Measurements from ENCODE around the gene WDR81. TPM values are rescaled to one million over a fixed set of nuclear protein-coding genes. Genes with fewer than 3 reads are reported as not detected.

WDR81 gene
- total and polyA plus RNA-seq, 10 of the 15 experiments (the other 5 are each of a cell fraction or from before 2014, with no cell fraction given) = 0.13 to 22.4 (median 7.3) TPM; not detected in 1

GRCh38 chr17:1732833-1733321 lies 8.4 kb downstream of the WDR81 start:
- ATAC-seq = peak; percentile 25; the same call in 2 of the 3 replicates
- in situ Hi-C loops (cut with MboI) (no loop called here), intact Hi-C loops (cut with micrococcal nuclease; ENCODE audit: unreplicated experiment) (no loop called here)
- Histone ChIP-seq H3K4me3 (no peak overlapping the region), H2AFZ (ENCODE audit: control insufficient read depth, low read depth, low read length) (no peak overlapping the region), H3K9ac (ENCODE audit: control insufficient read depth, insufficient read depth, low read length) (no peak overlapping the region), H3K79me2 (ENCODE audit: control insufficient read depth, insufficient read depth, low read length) (no peaks in the 10 kb centered on the region), H3K9me3 (replicated peaks; ENCODE audit: control insufficient read depth, insufficient read depth, low read length) (no peaks in the 10 kb centered on the region), H3K27ac (ENCODE audit: control insufficient read depth, insufficient read depth) (no peak overlapping the region), H4K20me1 (ENCODE audit: control insufficient read depth, insufficient read depth) (no peaks in the 10 kb centered on the region), H3K4me2 (ENCODE audit: control insufficient read depth, insufficient read depth) (no peak overlapping the region; the same call in 1 of the 2 replicates), H3K4me1 (ENCODE audit: control insufficient read depth, insufficient read depth, low read length) (peaks cover 22% of the 10 kb centered on the region), H3K27me3 (replicated peaks in 1 of 2; ENCODE audit: control insufficient read depth in 2 of 2, insufficient read depth in 2 of 2, low read length in 1 of 2) (no peaks in the 10 kb centered on the region), H3K36me3 (ENCODE audit: control insufficient read depth in 2 of 2, insufficient read depth in 2 of 2, low read length in 1 of 2) (peaks cover 0 to 3% of the 10 kb centered on the region in 2 experiments; a peak in 1 of 4 replicates)
- RAD21 ChIA-PET (ENCODE audit: unreplicated experiment) = interaction anchor here (0.6 to 1.5 kb wide), 2 partner anchors 12 to 90 kb away, joined by 3 to 5 read pairs; no protein-coding TSS in a partner anchor
- no TSS peak for BruUV-seq (replicated peaks)
- CTCF ChIA-PET = interaction anchor here (1.2 kb wide), 1 partner anchor 12 kb away, joined by 5 read pairs; no protein-coding TSS in a partner anchor
- SMC1A ChIA-PET (ENCODE audit: uncharacterized antibody, unreplicated experiment) = interaction anchor here (0.9 to 1.4 kb wide), 3 partner anchors 11 to 131 kb away, joined by 3 to 4 read pairs (median 3); no protein-coding TSS in a partner anchor
- DNase-seq (ENCODE audit: low read depth, low spot score) = no peak
- POLR2A ChIA-PET = interaction anchor here (0.7 to 1.1 kb wide), 2 partner anchors 16 to 37 kb away, joined by 3 read pairs; no protein-coding TSS in a partner anchor
- 13% methylated on average over 11 of the region's 11 CpGs for WGBS (ENCODE audit: insufficient coverage, insufficient replicate concordance, low lambda C conversion rate, missing lambda C conversion rate)
- no peak for FAIRE-seq
- TF ChIP-seq BMI1 (IDR thresholded peaks at IDR 0.05; ENCODE audit: borderline replicate concordance) (no peak), MEF2B (IDR thresholded peaks at IDR 0.05; ENCODE audit: partially characterized antibody, poor library complexity, severe bottlenecking) (peak; percentile 38), POLR2A (IDR thresholded peaks at IDR 0.05; ENCODE audit: low read depth, low read length) (peak; percentile 32; the same call in 1 of the 2 replicates)

GRCh38 chr17:1733759-1734158 lies 9.3 kb downstream of the WDR81 start:
- intact Hi-C loops (cut with micrococcal nuclease; ENCODE audit: unreplicated experiment) = no loop called here
- no TSS peak for BruUV-seq (replicated peaks)
- no peaks in the 10 kb centered on the region for H3K9me3 ChIP-seq (replicated peaks; ENCODE audit: control insufficient read depth, insufficient read depth, low read length)
- FAIRE-seq (no peak), ATAC-seq (no peak), DNase-seq (ENCODE audit: low read depth, low spot score) (no peak)
- no peak overlapping the region for H3K4me2 ChIP-seq (ENCODE audit: control insufficient read depth, insufficient read depth)
- no peaks in the 10 kb centered on the region for H4K20me1 ChIP-seq (ENCODE audit: control insufficient read depth, insufficient read depth)
- H3K27ac ChIP-seq (ENCODE audit: control insufficient read depth, insufficient read depth) = no peak overlapping the region
- H3K4me3 ChIP-seq = no peak overlapping the region
- H2AFZ ChIP-seq (ENCODE audit: control insufficient read depth, low read depth, low read length) = no peak overlapping the region
- WGBS (ENCODE audit: insufficient coverage, insufficient replicate concordance, low lambda C conversion rate, missing lambda C conversion rate) = 94% methylated on average over 38 of the region's 38 CpGs
- ChIA-PET RAD21 (ENCODE audit: unreplicated experiment) (no interaction called here), POLR2A (no interaction called here), CTCF (interaction anchor here (1.2 kb wide), 1 partner anchor 13 kb away, joined by 5 read pairs; no protein-coding TSS in a partner anchor), SMC1A (ENCODE audit: uncharacterized antibody, unreplicated experiment) (no interaction called here)
- H3K4me1 ChIP-seq (ENCODE audit: control insufficient read depth, insufficient read depth, low read length) = peaks cover 22% of the 10 kb centered on the region
- H3K9ac ChIP-seq (ENCODE audit: control insufficient read depth, insufficient read depth, low read length) = no peak overlapping the region
- H3K36me3 ChIP-seq (ENCODE audit: control insufficient read depth in 2 of 2, insufficient read depth in 2 of 2, low read length in 1 of 2) = no peaks in the 10 kb centered on the region; a peak in 1 of 4 replicates
- H3K79me2 ChIP-seq (ENCODE audit: control insufficient read depth, insufficient read depth, low read length) = no peaks in the 10 kb centered on the region
- in situ Hi-C loops (cut with MboI) = no loop called here
- no peaks in the 10 kb centered on the region for H3K27me3 ChIP-seq (replicated peaks in 1 of 2; ENCODE audit: control insufficient read depth in 2 of 2, insufficient read depth in 2 of 2, low read length in 1 of 2)
- TF ChIP-seq EP300 (IDR thresholded peaks at IDR 0.05; ENCODE audit: borderline replicate concordance in 1 of 2, control insufficient read depth in 1 of 2, low read depth in 2 of 2, low read length in 2 of 2) = no peak
- TF ChIP-seq YY1 (IDR thresholded peaks at IDR 0.05; ENCODE audit: low read depth, low read length) = no peak
- no peak for TF ChIP-seq LARP7 (IDR thresholded peaks at IDR 0.05)
- no peak for TF ChIP-seq IRF5 (IDR thresholded peaks at IDR 0.05; ENCODE audit: borderline replicate concordance)
- no peak for TF ChIP-seq SUZ12 (IDR thresholded peaks at IDR 0.05; ENCODE audit: unreplicated experiment)
- TF ChIP-seq ZZZ3 (IDR thresholded peaks at IDR 0.05; ENCODE audit: control insufficient read depth, insufficient read length, low read depth) = no peak
- no peak for TF ChIP-seq POLR2AphosphoS5 (IDR thresholded peaks at IDR 0.05; ENCODE audit: low read length)
- TF ChIP-seq ATF2 (IDR thresholded peaks at IDR 0.05; ENCODE audit: low read length) = no peak
- TF ChIP-seq RUNX3 (IDR thresholded peaks at IDR 0.05; ENCODE audit: low read length) = no peak
- TF ChIP-seq ZNF622 (IDR thresholded peaks at IDR 0.05) = no peak
- TF ChIP-seq PML (IDR thresholded peaks at IDR 0.05; ENCODE audit: low read length) = no peak
- TF ChIP-seq NFXL1 (IDR thresholded peaks at IDR 0.05; ENCODE audit: borderline replicate concordance) = no peak
- TF ChIP-seq TAF1 (IDR thresholded peaks at IDR 0.05; ENCODE audit: borderline replicate concordance, low read depth, low read length) = no peak

All from GM12878 (cell line).